Medulla oblongata (tissue), 1 donor: Measurements from ENCODE around the gene PPP1R37.

Source experiments
- DNase-seq: peaks from one replicate; pipeline ENCODE4 v3.0.0-alpha.2; 2015; ENCODE audit errors: extremely low spot score

PPP1R37 gene

GRCh38 chr19:45152504-45153338 is 59.7 kb downstream of the PPP1R37 start:
- DNase-seq, result peak; percentile 6

- peak; percentile 20 for DNase-seq
Measured at GRCh38 chr19:45153339-45154063, 60.5 kb downstream of the PPP1R37 start.

- no peak for DNase-seq
Measured at GRCh38 chr19:45154064-45154827, 61.3 kb downstream of the PPP1R37 start.

- no peak for DNase-seq
Measured at GRCh38 chr19:45156011-45156630, 63.1 kb downstream of the PPP1R37 start.

GRCh38 chr19:45156751-45157150 is 63.8 kb downstream of the PPP1R37 start:
- no peak for DNase-seq

- DNase-seq, result no peak
Measured at GRCh38 chr19:45158503-45159209, 65.7 kb downstream of the PPP1R37 start.

- DNase-seq, result no peak
Measured at GRCh38 chr19:45159210-45159970, 66.4 kb downstream of the PPP1R37 start.

GRCh38 chr19:45159971-45160324 is 67.0 kb downstream of the PPP1R37 start:
- no peak for DNase-seq

- DNase-seq, result no peak
Measured at GRCh38 chr19:45160870-45161737, 68.1 kb downstream of the PPP1R37 start, which contains the start of gene NKPD1. TSS of gene NKPD1 (minus strand) at chr19:45160982. CDS start at chr19:45160150, 832 bp downstream.

GRCh38 chr19:45161738-45162607 is 69.0 kb downstream of the PPP1R37 start:
- peak; percentile 12 for DNase-seq

GRCh38 chr19:45162608-45163143 is 69.7 kb downstream of the PPP1R37 start:
- DNase-seq, result no peak

- DNase-seq, result no peak
Measured at GRCh38 chr19:45163156-45163555, 70.2 kb downstream of the PPP1R37 start.

- DNase-seq, result no peak
Measured at GRCh38 chr19:45163751-45164460, 70.9 kb downstream of the PPP1R37 start.

GRCh38 chr19:45164577-45165335 is 71.8 kb downstream of the PPP1R37 start:
- DNase-seq, result no peak

- no peak for DNase-seq
Measured at GRCh38 chr19:45166723-45167252, 73.8 kb downstream of the PPP1R37 start.

GRCh38 chr19:45168767-45169351 is 75.9 kb downstream of the PPP1R37 start:
- no peak for DNase-seq
